SU-DHL-6 (cell line): ENCODE data around the gene SELENOF.

ENCODE experiments used
- EZH2phosphoT487 ChIP-seq: fragments of 200-600 bp; sonication (generic), shearing (Covaris generic); conservative IDR thresholded peaks from 2 replicates; pipeline ENCODE4 v1.6.1; 2018; ENCODE audit warnings: mild to moderate bottlenecking, antibody characterized with exemption, low read length, moderate library complexity, mixed read lengths
- TF ChIP-seq, protein P1 (sequence below): fragments of 200-600 bp; sonication (generic); IDR thresholded peaks from one replicate; pipeline ENCODE4 v1.5.1; 2017; ENCODE audit warnings: antibody characterized with exemption, mild to moderate bottlenecking, low read length, moderate library complexity; ENCODE audit not compliant: insufficient read depth, poor library complexity, severe bottlenecking

DNA sequence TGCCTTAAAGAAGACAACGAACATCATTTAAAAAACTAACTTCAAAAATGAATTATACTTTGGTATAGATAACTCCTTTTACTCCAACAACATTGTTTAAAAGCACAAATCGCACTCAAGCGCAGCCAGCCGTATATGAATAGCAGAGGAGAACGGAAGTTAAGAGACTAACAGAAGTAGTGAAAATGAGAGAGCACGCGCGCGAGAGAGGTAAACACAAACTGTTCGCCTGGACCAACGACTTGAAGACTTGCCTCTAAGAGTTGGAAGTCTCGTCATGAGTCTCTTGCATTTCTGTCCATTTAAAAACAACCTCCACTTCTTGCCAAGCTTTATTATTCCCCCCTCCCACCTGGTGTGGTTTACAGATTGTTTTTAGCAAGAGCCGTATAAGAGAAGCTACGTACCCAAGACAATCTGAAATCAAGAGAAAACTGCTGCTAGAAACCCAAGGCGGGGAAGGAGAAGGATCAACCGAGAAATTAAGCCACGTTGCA, 479 bp downstream of the SELENOF start:
- TF ChIP-seq EZH2phosphoT487, result no peak
- TF ChIP-seq, protein P1, sequence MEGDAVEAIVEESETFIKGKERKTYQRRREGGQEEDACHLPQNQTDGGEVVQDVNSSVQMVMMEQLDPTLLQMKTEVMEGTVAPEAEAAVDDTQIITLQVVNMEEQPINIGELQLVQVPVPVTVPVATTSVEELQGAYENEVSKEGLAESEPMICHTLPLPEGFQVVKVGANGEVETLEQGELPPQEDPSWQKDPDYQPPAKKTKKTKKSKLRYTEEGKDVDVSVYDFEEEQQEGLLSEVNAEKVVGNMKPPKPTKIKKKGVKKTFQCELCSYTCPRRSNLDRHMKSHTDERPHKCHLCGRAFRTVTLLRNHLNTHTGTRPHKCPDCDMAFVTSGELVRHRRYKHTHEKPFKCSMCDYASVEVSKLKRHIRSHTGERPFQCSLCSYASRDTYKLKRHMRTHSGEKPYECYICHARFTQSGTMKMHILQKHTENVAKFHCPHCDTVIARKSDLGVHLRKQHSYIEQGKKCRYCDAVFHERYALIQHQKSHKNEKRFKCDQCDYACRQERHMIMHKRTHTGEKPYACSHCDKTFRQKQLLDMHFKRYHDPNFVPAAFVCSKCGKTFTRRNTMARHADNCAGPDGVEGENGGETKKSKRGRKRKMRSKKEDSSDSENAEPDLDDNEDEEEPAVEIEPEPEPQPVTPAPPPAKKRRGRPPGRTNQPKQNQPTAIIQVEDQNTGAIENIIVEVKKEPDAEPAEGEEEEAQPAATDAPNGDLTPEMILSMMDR, result no peak
